ENCODE results near the gene PHYH.

- TF ChIP-seq CTCF (IDR thresholded peaks at IDR 0.05; ENCODE audit: insufficient read depth, low read depth, low read length) = no peak
- TF ChIP-seq EZH2 (IDR thresholded peaks at IDR 0.05; ENCODE audit: insufficient read depth, low read length) = no peak
Observed at GRCh38 chr10:13317474-13317873, 17.6 kb upstream of the PHYH start.

Measured in astrocyte (in vitro differentiated cells and primary cell).